Measurements from ENCODE around the gene GRHL1.

DNA sequence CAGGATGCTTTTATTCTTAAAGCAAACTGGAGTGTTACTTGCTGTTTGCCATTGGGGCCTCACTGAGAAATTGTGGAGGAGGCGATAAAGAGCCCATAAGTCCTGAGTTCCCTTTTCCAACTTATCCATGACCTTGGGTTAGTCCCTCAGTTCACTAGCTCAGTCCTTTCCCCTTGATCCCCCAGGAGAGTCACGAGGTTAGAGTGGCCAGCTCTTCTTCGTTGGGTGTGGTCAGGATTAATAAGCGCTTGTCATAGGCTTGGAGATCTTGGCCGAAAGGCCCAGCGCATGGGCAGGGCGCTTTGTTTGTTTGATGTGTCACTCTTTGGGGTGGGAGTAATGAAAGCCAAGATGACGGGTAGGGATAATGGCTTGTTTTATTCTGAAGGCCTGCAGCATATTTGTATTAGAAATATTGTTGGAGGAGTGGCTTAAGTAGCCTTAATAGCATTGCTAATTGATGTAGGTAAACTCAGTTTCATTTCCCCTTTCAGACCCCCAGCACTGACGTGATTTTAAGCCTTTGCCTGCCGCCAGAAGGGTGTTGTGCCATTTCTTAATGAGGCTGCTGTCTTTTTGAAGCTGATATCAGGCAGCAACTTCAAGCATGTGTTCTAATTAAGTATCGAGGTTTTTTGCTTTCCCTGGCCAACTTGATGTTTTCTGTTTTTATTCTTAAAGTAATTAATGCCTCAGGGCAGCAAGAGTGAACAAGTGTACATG lies 15.7 kb downstream of the GRHL1 start:
- TF ChIP-seq CTCF (tag by site-specific recombination; IDR thresholded peaks at IDR 0.05): no peak
- TF ChIP-seq ZNF473 (tag by site-specific recombination; IDR thresholded peaks at IDR 0.05): no peak
- TF ChIP-seq ZNF23 (tag by site-specific recombination; IDR thresholded peaks at IDR 0.05; ENCODE audit: borderline replicate concordance): no peak
- no peak for TF ChIP-seq KLF16 (tag by site-specific recombination; IDR thresholded peaks at IDR 0.05)
